HepG2 (cell line): ENCODE results near the gene PFDN1. TPM values are rescaled to one million over a fixed set of nuclear protein-coding genes. Genes with fewer than 3 reads are reported as not detected.
A peak's percentile ranks its signal among the peaks of the same experiment; 100 is the strongest.

Source experiments
- E2F5 ChIP-seq: sonication (generic); formaldehyde crosslinking; conservative IDR thresholded peaks from 2 replicates; pipeline ENCODE4 v1.4.0; 2020; ENCODE audit warnings: missing genetic modification reagents
- FOXA3 ChIP-seq: IDR thresholded peaks from 2 replicates; pipeline ENCODE4 v1.6.1; 2016; ENCODE audit warnings: missing genetic modification reagents, missing compliant biosample characterization
- FOXP4 ChIP-seq: sonication (generic); formaldehyde crosslinking; IDR thresholded peaks from 2 replicates; pipeline ENCODE4 v1.4.0; 2020; ENCODE audit warnings: missing genetic modification reagents
- HMG20A ChIP-seq: IDR thresholded peaks from 2 replicates; pipeline ENCODE4 v1.6.1; 2016; ENCODE audit warnings: borderline replicate concordance
- HOXA5 ChIP-seq: sonication (generic); formaldehyde crosslinking; IDR thresholded peaks from 2 replicates; pipeline ENCODE4 v1.4.0; 2020; ENCODE audit warnings: missing genetic modification reagents
- KLF15 ChIP-seq: sonication (generic); formaldehyde crosslinking; IDR thresholded peaks from 2 replicates; pipeline ENCODE4 v1.8.1; 2023; ENCODE audit warnings: borderline replicate concordance, mild to moderate bottlenecking, inconsistent platforms, missing genetic modification reagents, mixed read lengths
- MAZ ChIP-seq, 2 experiments: sonication (generic) in 1 of 2; formaldehyde crosslinking in 1 of 2; IDR thresholded peaks; 2 replicates each; pipeline versions ENCODE4 v1.5.0 to v1.6.1; 2012 to 2020; ENCODE audit warnings: low read depth in 2 of 2, mild to moderate bottlenecking in 2 of 2, borderline replicate concordance in 1 of 2, improper control_type of control experiment in 1 of 2, low read length in 1 of 2, missing genetic modification reagents in 1 of 2, moderate library complexity in 1 of 2
- PHF21A ChIP-seq: sonication (generic); formaldehyde crosslinking; IDR thresholded peaks from 2 replicates; pipeline ENCODE4 v1.5.0; 2020; ENCODE audit warnings: mild to moderate bottlenecking, missing genetic modification reagents
- RAD21 ChIP-seq: fragments of 450-650 bp; formaldehyde crosslinking; IDR thresholded peaks from 2 replicates; pipeline ENCODE4 v1.5.0; 2020; ENCODE audit warnings: mild to moderate bottlenecking
- RFX5 ChIP-seq: IDR thresholded peaks from 2 replicates; pipeline ENCODE4 v1.6.1; 2011; ENCODE audit warnings: low read depth, low read length, improper control_type of control experiment
- TMF1 ChIP-seq: sonication (generic); formaldehyde crosslinking; IDR thresholded peaks from 2 replicates; pipeline ENCODE4 v1.8.1; 2022; ENCODE audit warnings: low read depth, missing genetic modification reagents
- ZIK1 ChIP-seq: sonication (generic); formaldehyde crosslinking; IDR thresholded peaks from 2 replicates; pipeline ENCODE4 v1.5.0; 2020; ENCODE audit warnings: mild to moderate bottlenecking, low read depth, missing genetic modification reagents, borderline replicate concordance
- ZNF318 ChIP-seq: sonication (generic); formaldehyde crosslinking; IDR thresholded peaks from 2 replicates; pipeline ENCODE4 v1.4.0; 2020; ENCODE audit warnings: mild to moderate bottlenecking, missing genetic modification reagents
- ZNF672 ChIP-seq: sonication (generic); formaldehyde crosslinking; IDR thresholded peaks from 2 replicates; pipeline ENCODE4 v1.8.1; 2022; ENCODE audit warnings: missing genetic modification reagents
- ZNF749 ChIP-seq: sonication (generic); formaldehyde crosslinking; IDR thresholded peaks from 2 replicates; pipeline ENCODE4 v1.8.0; 2022; ENCODE audit warnings: mild to moderate bottlenecking, missing genetic modification reagents, moderate library complexity, borderline replicate concordance
- ZSCAN30 ChIP-seq: sonication (generic); formaldehyde crosslinking; IDR thresholded peaks from 2 replicates; pipeline ENCODE4 v1.5.0; 2020; ENCODE audit warnings: mild to moderate bottlenecking, missing genetic modification reagents
- polyA plus RNA-seq, 8 experiments: library from polyadenylated mRNA; depleted of rRNA in 3 of 8; stranded (reverse) in 7 of 8; unstranded in 1 of 8; fragments of >200 nt; fragmentation: Illumina TruSeq in 4 of 8; extraction: Trizol in 4 of 8; gene quantifications; 2 replicates each; pipeline versions ENCODE4 v1.2.1 to v1.2.3, GENCODE V29; 2011 to 2016; ENCODE audit warnings: low read depth in 4 of 8, missing spikeins in 1 of 8, mixed read lengths in 1 of 8; ENCODE audit not compliant: insufficient read depth in 1 of 8
- total RNA-seq, 5 experiments: library from RNA; depleted of rRNA; stranded (reverse); fragments of >200 nt; fragmentation: Illumina TruSeq; extraction: Trizol; gene quantifications; 2 replicates each; pipeline ENCODE4 v1.2.3, GENCODE V29; 2016; ENCODE audit warnings: low read depth in 1 of 5

PFDN1 gene
- total and polyA plus RNA-seq, 2 of the 13 experiments (the other 11 are each of a cell fraction or from before 2014, with no cell fraction given), result 67.2 to 70.8 TPM

- TF ChIP-seq FOXA3 (CRISPR knock-in tag) (peak; percentile 50), FOXP4 (CRISPR knock-in tag) (peak; percentile 68), ZNF318 (no peak), RAD21 (no peak), HOXA5 (no peak), E2F5 (CRISPR knock-in tag) (no peak), TMF1 (CRISPR knock-in tag) (no peak), ZNF672 (CRISPR knock-in tag) (no peak), PHF21A (CRISPR knock-in tag) (peak; percentile 60; the same call in 1 of the 2 replicates), ZSCAN30 (CRISPR knock-in tag) (no peak), ZNF749 (CRISPR knock-in tag) (no peak), KLF15 (0 out of 2 replicates have a peak, but pooled peaks have one; percentile 43), RFX5 (no peak), MAZ (IDR thresholded peaks at IDR 0.05; ENCODE audit: borderline replicate concordance, low read depth, low read length) (no peak), MAZ (CRISPR knock-in tag; IDR thresholded peaks at IDR 0.05; ENCODE audit: low read depth) (no peak), ZIK1 (CRISPR knock-in tag) (no peak), HMG20A (CRISPR knock-in tag) (peak; percentile 50; the same call in 1 of the 2 replicates)
Observed at GRCh38 chr5:140219068-140219991, 83.6 kb downstream of the PFDN1 start (continued).
